ENCODE measurements around the gene ANKRD26.

ANKRD26 gene

GRCh38 chr10:26997610-26998009 is 102.7 kb downstream of the ANKRD26 start:
- Histone ChIP-seq H3K9ac (ENCODE audit: low read length) (no peak overlapping the region), H3K4me3 (ENCODE audit: low read length) (no peak overlapping the region), H3K36me3 (ENCODE audit: control insufficient read depth, insufficient read depth, low read length) (no peaks in the 10 kb centered on the region), H3K27me3 (ENCODE audit: control insufficient read depth, insufficient read depth, low read length) (no peaks in the 10 kb centered on the region), H3K9me3 (ENCODE audit: control insufficient read depth, low read length) (no peaks in the 10 kb centered on the region), H3K4me1 (ENCODE audit: control insufficient read depth, insufficient read depth, low read length) (no peaks in the 10 kb centered on the region)

GRCh38 chr10:26994743-26995142 is 105.6 kb downstream of the ANKRD26 start:
- Histone ChIP-seq H3K9me3 (ENCODE audit: control insufficient read depth, low read length) (no peaks in the 10 kb centered on the region), H3K4me1 (ENCODE audit: control insufficient read depth, insufficient read depth, low read length) (no peaks in the 10 kb centered on the region), H3K4me3 (ENCODE audit: low read length) (no peak overlapping the region), H3K9ac (ENCODE audit: low read length) (no peak overlapping the region), H3K27me3 (ENCODE audit: control insufficient read depth, insufficient read depth, low read length) (no peaks in the 10 kb centered on the region), H3K36me3 (ENCODE audit: control insufficient read depth, insufficient read depth, low read length) (no peaks in the 10 kb centered on the region)

DNA sequence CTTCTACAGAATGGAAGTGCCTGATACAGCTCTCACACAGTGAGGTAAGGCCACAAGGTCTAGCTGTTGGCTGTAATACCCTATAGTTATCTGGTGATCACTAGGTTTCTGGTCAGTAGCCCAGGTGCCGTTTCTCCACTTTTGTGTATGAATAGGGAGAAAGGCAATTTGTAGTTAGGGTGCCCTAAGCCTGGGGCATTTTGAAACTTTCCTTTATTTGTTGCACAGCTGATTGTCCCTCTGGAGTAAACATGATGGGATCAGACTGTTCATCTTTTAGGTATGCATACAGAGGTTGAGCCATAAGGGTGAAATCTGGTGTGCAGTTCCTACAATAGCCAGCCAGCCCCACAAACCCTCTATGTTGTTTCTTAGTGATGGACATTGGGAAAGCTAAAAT is 112.4 kb downstream of the ANKRD26 start:
- no peak overlapping the region for H3K9ac ChIP-seq (ENCODE audit: low read length)

DNA sequence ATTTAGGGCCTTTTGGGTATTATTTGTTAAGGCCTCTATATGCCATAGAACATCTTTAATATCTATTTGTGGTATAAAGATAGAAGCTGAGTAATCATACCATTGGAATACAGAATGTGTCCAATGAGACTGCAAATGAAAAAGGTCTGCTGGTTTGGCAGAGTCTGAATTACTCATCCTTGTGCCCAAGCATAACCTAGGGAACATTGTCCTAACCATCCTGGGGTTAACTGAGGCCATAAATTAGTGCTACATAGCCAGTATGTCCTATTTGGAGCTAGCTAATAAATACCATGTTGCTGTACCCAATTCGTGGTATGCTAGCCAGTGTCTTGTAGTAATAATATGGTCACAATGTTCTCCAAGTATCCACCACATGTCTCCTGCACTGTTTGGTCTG is 117.1 kb downstream of the ANKRD26 start:
- Histone ChIP-seq H3K9me3 (ENCODE audit: control insufficient read depth, low read length) (no peaks in the 10 kb centered on the region), H3K27me3 (ENCODE audit: control insufficient read depth, insufficient read depth, low read length) (no peaks in the 10 kb centered on the region), H3K4me1 (ENCODE audit: control insufficient read depth, insufficient read depth, low read length) (no peaks in the 10 kb centered on the region), H3K9ac (ENCODE audit: low read length) (no peak overlapping the region), H3K36me3 (ENCODE audit: control insufficient read depth, insufficient read depth, low read length) (no peaks in the 10 kb centered on the region), H3K4me3 (ENCODE audit: low read length) (no peak overlapping the region)

More for the DNA sequence above, 112.4 kb downstream of the ANKRD26 start:
- no peak overlapping the region for H3K4me3 ChIP-seq (ENCODE audit: low read length)
- H3K36me3 ChIP-seq (ENCODE audit: control insufficient read depth, insufficient read depth, low read length) = no peaks in the 10 kb centered on the region
- H3K4me1 ChIP-seq (ENCODE audit: control insufficient read depth, insufficient read depth, low read length) = no peaks in the 10 kb centered on the region
- H3K9me3 ChIP-seq (ENCODE audit: control insufficient read depth, low read length) = no peaks in the 10 kb centered on the region
- no peaks in the 10 kb centered on the region for H3K27me3 ChIP-seq (ENCODE audit: control insufficient read depth, insufficient read depth, low read length)

DNA sequence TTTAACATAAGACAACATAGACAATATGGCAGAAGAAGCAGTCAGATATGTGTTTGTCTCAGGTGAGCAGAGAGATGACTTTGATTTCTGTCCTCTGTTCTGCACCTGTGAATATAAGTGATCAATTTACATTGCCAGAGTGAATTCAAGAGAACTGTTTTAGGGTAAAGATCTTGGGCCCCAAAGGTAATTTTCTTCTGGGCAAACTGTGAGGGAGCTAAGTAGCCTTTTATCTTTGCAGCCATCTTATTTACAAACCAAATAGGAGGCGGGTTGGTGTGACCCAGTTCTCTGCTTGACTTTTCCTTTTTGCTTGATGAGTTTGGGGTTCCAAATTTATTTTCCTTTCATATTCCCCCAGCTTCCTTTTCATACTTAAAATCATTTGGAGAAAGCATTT is 118.2 kb downstream of the ANKRD26 start:
- no peaks in the 10 kb centered on the region for H3K27me3 ChIP-seq (ENCODE audit: control insufficient read depth, insufficient read depth, low read length)
- H3K36me3 ChIP-seq (ENCODE audit: control insufficient read depth, insufficient read depth, low read length) = no peaks in the 10 kb centered on the region
- H3K4me1 ChIP-seq (ENCODE audit: control insufficient read depth, insufficient read depth, low read length) = no peaks in the 10 kb centered on the region
- no peaks in the 10 kb centered on the region for H3K9me3 ChIP-seq (ENCODE audit: control insufficient read depth, low read length)
- H3K4me3 ChIP-seq (ENCODE audit: low read length) = no peak overlapping the region
- no peak overlapping the region for H3K9ac ChIP-seq (ENCODE audit: low read length)

GRCh38 chr10:26981232-26981824 is 119.0 kb downstream of the ANKRD26 start:
- H3K9ac ChIP-seq (ENCODE audit: low read length) = no peak overlapping the region
- H3K4me3 ChIP-seq (ENCODE audit: low read length) = no peak overlapping the region
- no peaks in the 10 kb centered on the region for H3K9me3 ChIP-seq (ENCODE audit: control insufficient read depth, low read length)
- no peaks in the 10 kb centered on the region for H3K27me3 ChIP-seq (ENCODE audit: control insufficient read depth, insufficient read depth, low read length)
- H3K4me1 ChIP-seq (ENCODE audit: control insufficient read depth, insufficient read depth, low read length) = no peaks in the 10 kb centered on the region
- no peaks in the 10 kb centered on the region for H3K36me3 ChIP-seq (ENCODE audit: control insufficient read depth, insufficient read depth, low read length)

DNA sequence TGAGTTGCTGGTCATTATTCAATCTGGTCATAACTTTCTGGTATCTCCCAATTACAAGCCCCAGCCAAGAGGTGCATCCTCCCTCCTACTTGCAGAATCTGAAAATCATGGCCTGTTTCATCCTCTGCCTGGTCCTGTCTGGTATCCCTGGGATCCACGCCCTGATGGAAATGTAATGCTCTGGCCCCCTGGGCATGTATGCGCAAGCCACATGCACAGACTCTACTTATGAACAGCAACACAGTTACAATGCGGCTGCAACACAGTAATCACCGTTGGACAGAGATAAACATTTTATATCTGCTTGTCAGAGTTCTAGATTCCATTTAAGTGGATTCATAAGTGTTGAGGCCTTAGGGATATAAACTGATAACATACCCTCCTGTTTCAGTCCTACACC is 121.8 kb downstream of the ANKRD26 start:
- Histone ChIP-seq H3K4me3 (ENCODE audit: low read length) (no peak overlapping the region), H3K9ac (ENCODE audit: low read length) (no peak overlapping the region), H3K36me3 (ENCODE audit: control insufficient read depth, insufficient read depth, low read length) (no peaks in the 10 kb centered on the region), H3K27me3 (ENCODE audit: control insufficient read depth, insufficient read depth, low read length) (no peaks in the 10 kb centered on the region), H3K4me1 (ENCODE audit: control insufficient read depth, insufficient read depth, low read length) (no peaks in the 10 kb centered on the region), H3K9me3 (ENCODE audit: control insufficient read depth, low read length) (no peaks in the 10 kb centered on the region)

DNA sequence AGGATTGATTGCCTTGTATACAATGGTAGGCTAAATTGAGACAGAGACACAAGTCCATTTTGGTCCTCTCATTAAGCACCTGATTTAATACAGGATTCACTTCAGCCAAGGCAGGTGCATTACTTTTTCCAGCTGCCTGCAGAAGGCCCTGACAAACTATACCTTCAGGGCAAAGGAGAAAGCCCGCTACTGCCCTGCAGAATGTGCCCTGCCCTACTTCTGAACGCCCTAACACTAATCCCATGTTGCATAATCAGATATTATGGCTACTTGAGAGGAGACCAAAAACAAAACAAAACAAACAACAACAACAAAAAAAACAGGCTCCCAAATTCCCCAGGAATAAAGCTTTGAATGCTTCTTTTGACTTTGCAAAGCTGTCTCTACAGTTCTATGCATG is 122.7 kb downstream of the ANKRD26 start:
- H3K4me3 ChIP-seq (ENCODE audit: low read length) = no peak overlapping the region
- no peaks in the 10 kb centered on the region for H3K9me3 ChIP-seq (ENCODE audit: control insufficient read depth, low read length)
- no peaks in the 10 kb centered on the region for H3K27me3 ChIP-seq (ENCODE audit: control insufficient read depth, insufficient read depth, low read length)
- H3K9ac ChIP-seq (ENCODE audit: low read length) = no peak overlapping the region
- H3K4me1 ChIP-seq (ENCODE audit: control insufficient read depth, insufficient read depth, low read length) = no peaks in the 10 kb centered on the region
- no peaks in the 10 kb centered on the region for H3K36me3 ChIP-seq (ENCODE audit: control insufficient read depth, insufficient read depth, low read length)

GRCh38 chr10:26970667-26971066 is 129.6 kb downstream of the ANKRD26 start:
- Histone ChIP-seq H3K9ac (ENCODE audit: low read length) (no peak overlapping the region), H3K36me3 (ENCODE audit: control insufficient read depth, insufficient read depth, low read length) (no peaks in the 10 kb centered on the region), H3K9me3 (ENCODE audit: control insufficient read depth, low read length) (no peaks in the 10 kb centered on the region), H3K27me3 (ENCODE audit: control insufficient read depth, insufficient read depth, low read length) (no peaks in the 10 kb centered on the region), H3K4me3 (ENCODE audit: low read length) (no peak overlapping the region), H3K4me1 (ENCODE audit: control insufficient read depth, insufficient read depth, low read length) (no peaks in the 10 kb centered on the region)

- Histone ChIP-seq H3K4me3 (ENCODE audit: low read length) (no peak overlapping the region), H3K36me3 (ENCODE audit: control insufficient read depth, insufficient read depth, low read length) (no peaks in the 10 kb centered on the region), H3K9me3 (ENCODE audit: control insufficient read depth, low read length) (no peaks in the 10 kb centered on the region), H3K4me1 (ENCODE audit: control insufficient read depth, insufficient read depth, low read length) (no peaks in the 10 kb centered on the region), H3K27me3 (ENCODE audit: control insufficient read depth, insufficient read depth, low read length) (no peaks in the 10 kb centered on the region), H3K9ac (ENCODE audit: low read length) (no peak overlapping the region)
These were observed 131.0 kb downstream of the ANKRD26 start for GRCh38 chr10:26969145-26969926.

DNA sequence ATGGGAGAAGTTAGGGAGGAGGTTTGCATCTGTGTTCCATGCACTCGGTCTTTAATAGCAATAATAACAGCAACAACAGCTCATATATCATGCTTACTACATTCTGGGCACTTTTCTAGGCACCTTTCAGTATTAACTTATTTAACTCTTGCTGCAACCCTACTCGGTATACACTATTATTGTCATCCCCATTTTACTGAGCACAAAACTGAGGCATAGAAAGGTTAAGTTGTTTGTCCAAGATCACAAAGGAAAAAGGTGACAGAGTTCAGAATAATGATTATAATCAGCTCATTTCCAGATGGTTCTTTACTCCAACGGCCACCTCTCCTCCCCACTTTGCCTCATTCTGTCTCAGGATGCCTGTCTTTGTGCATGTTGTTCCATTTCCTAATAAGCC is 137.5 kb downstream of the ANKRD26 start:
- H3K4me1 ChIP-seq (ENCODE audit: control insufficient read depth, insufficient read depth, low read length) = no peaks in the 10 kb centered on the region
- H3K9ac ChIP-seq (ENCODE audit: low read length) = no peak overlapping the region
- no peaks in the 10 kb centered on the region for H3K27me3 ChIP-seq (ENCODE audit: control insufficient read depth, insufficient read depth, low read length)
- H3K36me3 ChIP-seq (ENCODE audit: control insufficient read depth, insufficient read depth, low read length) = no peaks in the 10 kb centered on the region
- H3K4me3 ChIP-seq (ENCODE audit: low read length) = no peak overlapping the region
- no peaks in the 10 kb centered on the region for H3K9me3 ChIP-seq (ENCODE audit: control insufficient read depth, low read length)

DNA sequence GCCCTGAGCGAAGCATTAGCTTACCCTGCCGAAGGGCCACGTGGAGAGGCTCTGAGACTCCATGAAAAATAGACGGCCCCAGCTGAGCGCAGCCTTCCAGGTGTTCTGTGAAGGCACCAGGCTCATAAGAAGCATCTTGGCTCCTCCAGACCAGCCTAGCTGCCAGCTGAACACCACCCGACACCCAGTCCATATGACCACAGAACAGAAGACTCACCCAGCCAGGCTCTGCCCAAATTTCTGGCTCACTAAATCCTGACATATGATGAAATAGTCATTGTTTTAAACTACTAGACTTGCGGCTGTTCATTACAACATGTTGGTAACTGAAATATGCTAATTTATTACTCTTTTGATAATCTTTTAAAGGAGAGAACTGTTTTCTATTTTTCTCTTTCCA is 140.0 kb downstream of the ANKRD26 start:
- Histone ChIP-seq H3K36me3 (ENCODE audit: control insufficient read depth, insufficient read depth, low read length) (no peaks in the 10 kb centered on the region), H3K9me3 (ENCODE audit: control insufficient read depth, low read length) (no peaks in the 10 kb centered on the region), H3K4me1 (ENCODE audit: control insufficient read depth, insufficient read depth, low read length) (no peaks in the 10 kb centered on the region), H3K27me3 (ENCODE audit: control insufficient read depth, insufficient read depth, low read length) (no peaks in the 10 kb centered on the region), H3K4me3 (ENCODE audit: low read length) (no peak overlapping the region), H3K9ac (ENCODE audit: low read length) (no peak overlapping the region)

Measured in mucosa of stomach (tissue), 1 donor.